Transverse colon (tissue), 4 donors: ENCODE data around the gene MSH6. TPM values are rescaled to one million over a fixed set of nuclear protein-coding genes. Genes with fewer than 3 reads are reported as not detected.

Experiments
- DNase-seq: peaks from one replicate; pipeline ENCODE4 v3.0.0-alpha.2; 2019
- H3K27ac ChIP-seq, 4 donors: fragments of 200-600 bp; sonication (generic); 2 replicates each; pipeline ENCODE4 v1.5.1; 2016 to 2018; ENCODE audit warnings: inconsistent platforms in 4 of 4
- H3K27me3 ChIP-seq: fragments of 200-600 bp; sonication (generic); 2 replicates; pipeline ENCODE4 v1.5.1; 2017; ENCODE audit warnings: inconsistent platforms
- H3K36me3 ChIP-seq, 4 donors: fragments of 200-600 bp; sonication (generic); 2 replicates each; pipeline ENCODE4 v1.5.1; 2017 to 2019; ENCODE audit warnings: inconsistent platforms in 4 of 4
- H3K4me1 ChIP-seq, 4 donors: fragments of 200-600 bp; sonication (generic); 2 replicates each; pipeline ENCODE4 v1.5.1; 2017 to 2020; ENCODE audit warnings: inconsistent platforms in 4 of 4
- H3K4me3 ChIP-seq, 4 donors: fragments of 200-600 bp; sonication (generic); 1 replicate in 1 of 4; 2 replicates in 3 of 4; pipeline versions ENCODE4 v1.5.1 to v1.6.1; 2017 to 2019; ENCODE audit warnings: inconsistent platforms in 4 of 4
- H3K9me3 ChIP-seq, 2 donors: fragments of 200-600 bp; sonication (generic); 2 replicates each; pipeline ENCODE4 v1.5.1; 2017 to 2019; ENCODE audit warnings: inconsistent platforms in 2 of 2
- EP300 ChIP-seq: sonication (generic); formaldehyde crosslinking; IDR thresholded peaks from one replicate; pipeline ENCODE4 v1.6.1; 2017; ENCODE audit warnings: antibody characterized with exemption, low read depth
- POLR2A ChIP-seq: fragments of 450-650 bp; IDR thresholded peaks from one replicate; pipeline ENCODE4 v1.6.1; 2016; ENCODE audit warnings: antibody characterized with exemption, mild to moderate bottlenecking, moderate library complexity
- POLR2AphosphoS5 ChIP-seq, 3 donors: sonication (generic); formaldehyde crosslinking; IDR thresholded peaks; one replicate each; pipeline ENCODE4 v1.6.1; 2016; ENCODE audit warnings: antibody characterized with exemption in 3 of 3
- WGBS, 2 donors: methylation state at CpG; one replicate each; pipeline ENCODE4 v1.1.5; 2018; ENCODE audit warnings: low coverage in 1 of 2; 5-methylcytosine and 5-hydroxymethylcytosine counted together
- in situ Hi-C, 4 donors: fragments of 200-750 bp; cut with MboI; loops; one replicate each; pipeline versions ENCODE4 v1.15.0 to v1.15.1; 2017; ENCODE audit warnings: low sequenced_read_pairs in 3 of 4, low pct_ligation_motif_present in 1 of 4, low pct_unique_long_range_greater_than_20kb in 1 of 4
- intact Hi-C: fragments of 100-400 bp; cut with DNase I; formaldehyde crosslinking; loops from one replicate; pipeline ENCODE4 v1.15.1; 2023; ENCODE audit warnings: low total_unique reads
- total RNA-seq, 4 donors: library from RNA; depleted of rRNA; stranded (reverse); fragments of >200 nt; gene quantifications; one replicate each; pipeline ENCODE4 v1.1.0, GENCODE V29; 2016
- TF ChIP-seq, protein P1 (sequence below), 5 experiments: fragments of 200-600 bp in 3 of 5; fragments of 450-650 bp in 2 of 5; sonication (generic) in 3 of 5; IDR thresholded peaks; 1 replicate in 2 of 5; 2 replicates in 3 of 5; pipeline ENCODE4 v1.5.1; 2016 to 2017; ENCODE audit warnings: antibody characterized with exemption in 5 of 5, inconsistent platforms in 3 of 5, mild to moderate bottlenecking in 2 of 5, moderate library complexity in 1 of 5

MSH6 gene
- total RNA-seq, 4 donors from 2014 or later, result 15.9 to 21.9 (median 17.2) TPM

DNA sequence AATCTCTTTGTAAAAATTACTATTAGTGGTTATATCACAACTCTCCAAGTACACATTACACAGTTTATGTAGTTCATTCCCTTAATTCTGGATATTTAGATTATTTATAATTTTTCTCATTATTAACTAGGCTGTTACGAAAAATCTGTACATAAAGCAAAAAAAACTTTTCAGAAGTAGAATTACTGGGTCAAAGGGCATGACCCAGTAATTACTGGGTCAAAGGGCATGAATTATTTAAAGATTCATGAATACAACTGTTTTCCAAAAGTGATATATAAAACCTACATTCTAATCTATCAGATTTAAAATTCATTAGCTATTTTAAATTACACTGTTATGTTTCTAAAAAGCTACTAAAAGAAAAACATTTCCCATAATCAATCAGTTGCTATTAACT, 55.3 kb downstream of the MSH6 start:
- Histone ChIP-seq H3K27ac (no peak overlapping the region), H3K36me3 (peaks cover 0 to 54% (median 26%) of the 10 kb centered on the region in 4 donors), H3K4me1 (peaks cover 0 to 4% (median 0%) of the 10 kb centered on the region in 4 donors), H3K9me3 (no peaks in the 10 kb centered on the region), H3K4me3 (no peak overlapping the region), H3K27me3 (no peaks in the 10 kb centered on the region)
- intact Hi-C loops, result no loop called here
- TF ChIP-seq POLR2A, result no peak
- no peak for TF ChIP-seq EP300
- TF ChIP-seq, protein P1, sequence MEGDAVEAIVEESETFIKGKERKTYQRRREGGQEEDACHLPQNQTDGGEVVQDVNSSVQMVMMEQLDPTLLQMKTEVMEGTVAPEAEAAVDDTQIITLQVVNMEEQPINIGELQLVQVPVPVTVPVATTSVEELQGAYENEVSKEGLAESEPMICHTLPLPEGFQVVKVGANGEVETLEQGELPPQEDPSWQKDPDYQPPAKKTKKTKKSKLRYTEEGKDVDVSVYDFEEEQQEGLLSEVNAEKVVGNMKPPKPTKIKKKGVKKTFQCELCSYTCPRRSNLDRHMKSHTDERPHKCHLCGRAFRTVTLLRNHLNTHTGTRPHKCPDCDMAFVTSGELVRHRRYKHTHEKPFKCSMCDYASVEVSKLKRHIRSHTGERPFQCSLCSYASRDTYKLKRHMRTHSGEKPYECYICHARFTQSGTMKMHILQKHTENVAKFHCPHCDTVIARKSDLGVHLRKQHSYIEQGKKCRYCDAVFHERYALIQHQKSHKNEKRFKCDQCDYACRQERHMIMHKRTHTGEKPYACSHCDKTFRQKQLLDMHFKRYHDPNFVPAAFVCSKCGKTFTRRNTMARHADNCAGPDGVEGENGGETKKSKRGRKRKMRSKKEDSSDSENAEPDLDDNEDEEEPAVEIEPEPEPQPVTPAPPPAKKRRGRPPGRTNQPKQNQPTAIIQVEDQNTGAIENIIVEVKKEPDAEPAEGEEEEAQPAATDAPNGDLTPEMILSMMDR (IDR thresholded peaks at IDR 0.05), result no peak
- TF ChIP-seq POLR2AphosphoS5 (IDR thresholded peaks at IDR 0.05), result no peak
- in situ Hi-C loops, result no loop called here
- WGBS, 2 donors, result 86 to 93% methylated on average over 1 of the region's 1 CpG
- no peak for DNase-seq

DNA sequence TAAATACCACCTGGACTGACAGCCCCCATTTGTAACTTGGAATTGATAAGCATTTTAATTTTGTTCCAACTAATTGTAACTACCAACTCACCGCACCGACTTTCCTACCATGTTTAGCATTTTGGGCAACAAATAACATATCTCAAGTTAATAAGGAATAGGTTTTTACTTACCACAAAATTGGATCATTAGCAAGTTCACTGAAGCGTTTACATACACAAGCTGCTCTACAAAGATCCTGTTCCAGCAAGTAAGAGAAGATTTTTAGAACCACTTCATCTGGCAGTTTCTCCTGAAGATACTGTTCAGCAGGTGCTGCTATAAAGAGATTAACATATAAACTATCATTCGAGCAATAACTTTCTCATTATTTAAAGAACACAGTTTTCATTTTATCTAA, 55.7 kb downstream of the MSH6 start:
- Histone ChIP-seq H3K36me3 (peaks cover 0 to 49% (median 24%) of the 10 kb centered on the region in 4 donors), H3K4me3 (no peak overlapping the region), H3K9me3 (no peaks in the 10 kb centered on the region), H3K4me1 (peaks cover 0 to 7% (median under 1%) of the 10 kb centered on the region in 4 donors), H3K27ac (no peak overlapping the region), H3K27me3 (no peaks in the 10 kb centered on the region)
- in situ Hi-C loops, result no loop called here
- intact Hi-C loops, result no loop called here
- 84 to 85% methylated on average over 4 of the region's 4 CpGs for WGBS, 2 donors
- no peak for DNase-seq
- no peak for TF ChIP-seq POLR2AphosphoS5 (IDR thresholded peaks at IDR 0.05)
- TF ChIP-seq, protein P1 (IDR thresholded peaks at IDR 0.05), result no peak
- TF ChIP-seq EP300, result no peak
- no peak for TF ChIP-seq POLR2A

- no peak for DNase-seq
- Histone ChIP-seq H3K4me3 (no peak overlapping the region), H3K27me3 (no peaks in the 10 kb centered on the region), H3K27ac (no peak overlapping the region), H3K36me3 (peaks cover 0 to 10% (median 5%) of the 10 kb centered on the region in 4 donors), H3K9me3 (no peaks in the 10 kb centered on the region), H3K4me1 (peaks cover 0 to 13% (median 3%) of the 10 kb centered on the region in 4 donors)
- in situ Hi-C loops (no loop called here), intact Hi-C loops (no loop called here)
- TF ChIP-seq EP300 (no peak), POLR2A (no peak), POLR2AphosphoS5 (IDR thresholded peaks at IDR 0.05) (no peak)
- TF ChIP-seq, protein P1 (IDR thresholded peaks at IDR 0.05), result no peak
- WGBS, 2 donors, result 85 to 86% methylated on average over 2 to 3 of the region's 3 CpGs
Measured at GRCh38 chr2:47842846-47843245, 59.9 kb downstream of the MSH6 start.

DNA sequence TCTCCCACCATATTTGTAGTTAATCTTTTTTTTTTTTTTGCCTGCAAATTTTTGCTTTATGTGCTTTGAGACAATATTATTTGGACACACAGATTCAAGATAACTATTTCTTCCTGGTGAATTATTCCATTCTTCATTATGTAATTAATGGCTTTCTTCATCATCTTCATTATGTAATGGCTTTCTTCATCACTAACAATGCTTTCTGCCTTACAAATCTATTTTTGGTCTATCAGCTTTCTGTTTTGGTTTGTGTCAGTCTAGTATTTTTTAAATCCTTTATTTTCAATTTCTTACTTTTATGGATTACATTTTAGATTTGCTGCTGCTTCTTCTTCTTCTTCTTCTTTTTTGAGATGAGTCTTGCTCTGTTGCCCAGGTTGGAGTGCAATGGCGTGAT, 60.5 kb downstream of the MSH6 start:
- Histone ChIP-seq H3K27ac (no peak overlapping the region), H3K27me3 (no peaks in the 10 kb centered on the region), H3K4me3 (no peak overlapping the region), H3K4me1 (peaks cover 0 to 13% (median 3%) of the 10 kb centered on the region in 4 donors), H3K9me3 (no peaks in the 10 kb centered on the region), H3K36me3 (peaks cover 0 to 6% (median 2%) of the 10 kb centered on the region in 4 donors)
- TF ChIP-seq POLR2AphosphoS5 (IDR thresholded peaks at IDR 0.05) (no peak), POLR2A (no peak), EP300 (no peak)
- TF ChIP-seq, protein P1 (IDR thresholded peaks at IDR 0.05), result no peak
- WGBS, 2 donors, result 90 to 100% methylated on average over 1 of the region's 1 CpG
- intact Hi-C loops (no loop called here), in situ Hi-C loops (no loop called here)
- no peak for DNase-seq
